HG02610 (cell line): ENCODE results near the gene RGS6.

Source experiments
- ATAC-seq: cut with Tn5 transposase; IDR thresholded peaks from one replicate; pipeline ENCODE4 v1.9.1; 2021; ENCODE audit warnings: mild to moderate bottlenecking, moderate library complexity; ENCODE audit not compliant: unreplicated experiment

RGS6 gene

GRCh38 chr14:72222046-72222445 is 289.8 kb downstream of the RGS6 start:
- ATAC-seq = no peak

GRCh38 chr14:72236629-72237028 is 304.4 kb downstream of the RGS6 start:
- no peak for ATAC-seq

- no peak for ATAC-seq
Observed at GRCh38 chr14:72237722-72238666, 305.8 kb downstream of the RGS6 start.

GRCh38 chr14:72243309-72244293 is 311.4 kb downstream of the RGS6 start:
- no peak for ATAC-seq

DNA sequence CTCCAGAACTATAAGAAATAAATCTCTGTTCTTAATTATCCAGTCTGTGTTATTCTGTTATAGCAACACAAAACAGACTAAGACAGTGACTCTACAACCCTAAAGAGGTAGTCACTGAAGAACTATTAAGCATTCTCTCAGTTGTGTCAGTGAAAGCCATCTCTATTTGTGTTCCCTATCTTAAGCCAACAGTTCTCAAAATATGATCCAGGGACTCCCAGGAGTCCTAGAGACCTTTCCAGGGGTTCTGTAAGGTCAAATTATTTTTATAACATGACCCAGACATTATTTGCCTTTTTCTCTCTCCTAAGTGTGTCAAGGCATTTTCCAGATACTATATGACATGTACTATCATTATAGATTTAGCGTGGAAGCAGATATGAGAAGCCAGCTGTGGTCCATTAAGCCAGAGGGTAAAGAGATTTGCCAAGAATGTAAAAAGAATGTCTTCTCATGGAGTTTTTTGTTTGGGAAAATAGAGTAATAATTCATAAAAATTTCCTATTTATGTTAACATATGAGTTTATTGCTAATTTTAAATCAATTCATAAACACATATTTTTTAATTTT is 315.8 kb downstream of the RGS6 start:
- no peak for ATAC-seq

DNA sequence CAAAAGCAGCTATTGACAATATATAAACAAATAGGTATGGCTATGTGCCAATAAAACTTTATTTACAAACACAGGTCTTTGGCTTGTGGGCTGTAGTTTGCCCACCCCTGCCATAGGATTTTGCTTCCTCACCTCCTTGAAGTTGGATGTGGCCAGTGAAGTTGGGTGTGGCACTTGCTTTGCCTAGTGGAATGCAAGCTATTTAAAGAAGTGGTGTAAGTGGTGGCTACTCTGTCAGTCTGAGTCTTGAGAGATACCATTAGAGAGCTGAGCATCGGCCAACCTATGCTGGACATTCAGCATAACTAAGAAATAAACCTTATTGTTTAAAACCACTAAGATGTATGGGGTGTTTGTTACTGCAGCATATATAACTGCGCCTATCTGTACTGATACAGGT is 321.3 kb downstream of the RGS6 start:
- no peak for ATAC-seq

- no peak for ATAC-seq
Observed at GRCh38 chr14:72254202-72254936, 322.1 kb downstream of the RGS6 start.

DNA sequence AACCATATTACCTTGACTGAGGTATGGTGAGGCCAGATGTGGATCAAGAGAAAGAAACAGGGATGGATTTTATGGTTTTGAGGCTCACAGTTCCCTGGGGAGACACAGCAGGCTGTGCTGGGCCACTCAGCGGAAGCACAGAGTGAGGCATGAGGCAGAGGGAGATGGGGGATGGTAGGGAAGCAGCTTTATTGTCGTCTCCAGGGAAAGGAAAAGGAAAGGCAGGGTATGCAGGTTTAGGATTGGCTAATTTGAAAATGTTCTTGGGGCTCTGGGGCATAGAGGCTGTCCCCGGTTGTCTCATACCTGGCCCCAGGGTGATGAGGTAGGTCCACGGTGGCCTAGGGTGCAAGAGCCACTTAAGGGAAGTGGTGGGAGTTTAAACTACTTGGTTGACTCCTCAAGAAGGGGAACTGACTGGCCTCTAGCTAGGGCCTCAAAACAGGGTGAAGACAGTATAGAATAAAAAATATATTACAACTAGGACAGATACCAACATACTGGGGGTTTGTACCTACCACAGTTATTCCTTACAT is 322.8 kb downstream of the RGS6 start:
- ATAC-seq = no peak

DNA sequence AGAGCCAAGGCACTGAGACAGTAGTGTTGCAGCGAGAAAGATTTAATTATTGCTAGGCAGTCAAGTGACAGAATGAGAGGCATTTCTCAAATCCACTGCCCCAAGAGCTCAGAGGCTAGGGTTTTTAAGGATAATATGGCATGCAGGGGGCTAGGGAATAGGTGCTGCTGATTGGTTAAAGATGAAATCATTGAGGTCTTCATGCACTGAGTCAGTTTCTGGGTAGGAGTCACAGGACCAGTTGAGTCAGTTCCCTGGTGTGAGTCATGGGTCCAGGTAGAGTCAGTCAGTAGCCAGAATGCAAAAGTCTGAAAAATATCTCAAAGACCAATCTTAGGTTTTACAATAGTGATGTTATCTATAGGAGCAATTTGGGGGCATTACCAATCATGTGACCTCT is 323.8 kb downstream of the RGS6 start:
- no peak for ATAC-seq

DNA sequence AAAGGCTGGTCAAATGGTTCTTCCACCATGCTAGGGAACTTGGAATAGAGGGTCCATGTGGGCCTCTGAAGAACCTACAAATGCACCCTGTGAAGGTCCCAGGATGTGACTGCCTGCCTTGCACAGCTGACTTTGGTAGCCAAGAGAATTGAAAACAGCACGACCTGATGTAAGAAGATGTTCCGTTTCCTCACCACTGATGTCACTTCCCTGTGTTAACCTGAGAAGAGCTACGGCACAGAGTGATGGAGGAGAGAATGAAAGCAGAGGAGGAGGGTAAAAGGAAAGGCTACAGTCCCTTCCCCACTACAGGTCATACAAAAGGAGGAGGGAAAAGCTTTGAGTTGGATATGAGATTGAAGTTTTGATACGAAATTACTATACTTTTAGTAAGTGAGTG is 328.8 kb downstream of the RGS6 start:
- no peak for ATAC-seq

DNA sequence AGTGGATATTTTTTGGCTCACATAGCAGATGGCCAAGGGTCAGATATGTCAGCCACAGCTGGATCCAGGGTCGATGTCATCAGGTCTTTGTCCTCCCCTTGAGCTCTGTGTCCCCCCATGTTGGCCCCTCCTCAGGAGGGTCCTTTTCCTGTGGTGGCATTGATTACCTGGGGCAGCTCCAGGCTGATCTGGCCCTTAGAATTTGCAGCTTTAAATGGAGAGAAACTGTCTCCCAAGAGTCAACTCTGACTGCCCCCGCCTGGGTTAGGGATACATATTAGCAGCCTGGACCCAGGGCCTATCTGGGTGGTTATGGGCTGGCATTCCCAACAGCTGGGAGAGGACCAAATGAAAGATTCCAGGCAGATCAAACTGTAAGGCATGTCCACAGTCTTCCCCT is 330.5 kb downstream of the RGS6 start:
- ATAC-seq = no peak

DNA sequence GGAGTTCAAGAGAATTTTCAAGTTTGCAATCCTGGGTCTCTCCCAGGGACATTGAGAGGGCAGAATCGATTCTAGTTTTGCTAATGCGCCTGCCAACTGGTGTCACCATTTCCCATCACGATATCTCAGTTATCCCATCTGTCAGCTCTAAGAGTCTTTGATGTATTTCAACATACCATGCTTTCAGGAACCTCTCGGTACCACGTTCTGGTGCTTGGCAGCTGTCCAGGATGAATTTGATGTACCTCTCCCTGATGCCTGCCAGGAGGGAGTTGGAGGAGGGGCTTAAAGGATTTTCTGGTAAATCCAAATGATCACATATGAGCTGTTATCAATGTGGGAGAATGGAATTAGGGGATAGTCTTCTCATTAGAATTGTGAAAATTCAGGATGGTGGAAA is 332.5 kb downstream of the RGS6 start:
- ATAC-seq = no peak

DNA sequence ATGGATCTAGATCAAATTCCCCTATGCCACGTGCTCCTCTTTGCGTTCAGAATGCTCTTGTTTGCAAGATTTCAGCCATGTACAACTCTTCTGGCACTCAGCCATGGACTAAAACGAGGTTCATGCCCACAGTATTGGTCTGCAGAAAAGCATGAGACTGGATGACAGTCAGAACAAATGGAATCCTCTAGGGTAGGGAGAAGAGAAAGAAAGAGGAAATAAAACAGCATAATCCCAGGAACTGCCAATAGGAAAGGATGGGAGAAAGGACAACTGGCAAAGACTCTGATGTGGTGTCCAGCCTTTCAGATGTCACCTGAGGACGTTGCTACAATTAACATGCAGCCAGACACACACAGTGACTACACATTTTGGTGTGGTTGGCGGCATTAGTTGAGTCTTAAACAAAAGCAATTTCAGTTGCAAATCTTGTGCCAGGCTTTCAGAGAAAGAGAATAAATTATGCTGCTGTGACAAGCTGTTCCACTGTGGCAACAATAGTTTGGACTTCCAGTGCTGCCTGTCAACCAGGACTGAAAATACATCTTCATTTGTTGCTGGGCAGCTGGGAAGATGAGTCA is 338.0 kb downstream of the RGS6 start:
- ATAC-seq = no peak

GRCh38 chr14:72270749-72271148 is 338.5 kb downstream of the RGS6 start:
- no peak for ATAC-seq

- ATAC-seq = no peak
Observed at GRCh38 chr14:72275242-72275641, 343.0 kb downstream of the RGS6 start.

- no peak for ATAC-seq
Observed at GRCh38 chr14:72278316-72278715, 346.1 kb downstream of the RGS6 start.

GRCh38 chr14:72284176-72284575 is 351.9 kb downstream of the RGS6 start:
- ATAC-seq = no peak

- ATAC-seq = no peak
Observed at GRCh38 chr14:72290241-72290640, 358.0 kb downstream of the RGS6 start.

GRCh38 chr14:72291908-72292688 is 359.9 kb downstream of the RGS6 start:
- no peak for ATAC-seq
